DMS79 (cell line): ENCODE results near the gene TP63.

Experiments
- DNase-seq: peaks from one replicate; lab custom pipeline; 2025; lab: John Stamatoyannopoulos, UW

TP63 gene

DNA sequence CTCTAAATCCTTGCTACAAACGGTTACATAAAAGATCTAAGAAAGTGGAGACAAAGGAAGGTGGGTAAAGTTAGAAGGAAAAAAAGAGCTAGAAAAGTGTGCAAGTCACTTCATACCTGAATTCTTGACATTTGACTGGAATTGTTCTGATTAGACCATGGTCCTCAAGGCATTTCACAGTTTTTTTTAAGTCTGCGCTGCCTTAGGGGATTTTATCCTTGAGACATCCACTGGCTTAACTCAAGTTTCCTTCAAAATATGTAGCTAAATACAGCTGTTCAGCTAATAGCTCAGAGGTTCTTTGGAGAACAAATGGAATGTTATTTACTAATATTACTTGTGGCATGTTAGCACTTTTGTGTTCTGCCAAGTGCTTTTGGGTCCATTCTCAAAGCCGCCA lies 236.9 kb downstream of the TP63 start:
- DNase-seq, result no peak

GRCh38 chr3:189869165-189869564 lies 238.0 kb downstream of the TP63 start:
- DNase-seq, result no peak

DNA sequence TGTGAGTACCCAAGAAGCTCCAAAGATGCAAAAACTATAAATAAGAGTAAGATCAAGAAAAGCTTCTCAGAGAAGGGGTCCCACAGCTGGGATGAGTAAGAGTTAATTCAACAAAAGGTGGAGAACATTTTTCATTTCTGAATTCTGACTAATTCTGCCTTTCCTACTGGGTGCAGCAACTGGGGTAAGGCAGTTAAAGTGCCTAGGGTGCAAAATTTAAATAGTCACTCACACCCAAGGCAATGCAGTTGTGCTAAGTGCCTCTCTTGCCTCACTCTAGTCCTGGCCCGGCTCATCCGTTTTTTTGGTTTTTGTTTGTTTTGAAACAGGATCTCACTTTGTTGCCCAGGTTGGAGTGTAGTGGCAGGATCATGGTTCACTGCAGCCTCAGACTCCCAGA lies 240.2 kb downstream of the TP63 start:
- no peak for DNase-seq

DNA sequence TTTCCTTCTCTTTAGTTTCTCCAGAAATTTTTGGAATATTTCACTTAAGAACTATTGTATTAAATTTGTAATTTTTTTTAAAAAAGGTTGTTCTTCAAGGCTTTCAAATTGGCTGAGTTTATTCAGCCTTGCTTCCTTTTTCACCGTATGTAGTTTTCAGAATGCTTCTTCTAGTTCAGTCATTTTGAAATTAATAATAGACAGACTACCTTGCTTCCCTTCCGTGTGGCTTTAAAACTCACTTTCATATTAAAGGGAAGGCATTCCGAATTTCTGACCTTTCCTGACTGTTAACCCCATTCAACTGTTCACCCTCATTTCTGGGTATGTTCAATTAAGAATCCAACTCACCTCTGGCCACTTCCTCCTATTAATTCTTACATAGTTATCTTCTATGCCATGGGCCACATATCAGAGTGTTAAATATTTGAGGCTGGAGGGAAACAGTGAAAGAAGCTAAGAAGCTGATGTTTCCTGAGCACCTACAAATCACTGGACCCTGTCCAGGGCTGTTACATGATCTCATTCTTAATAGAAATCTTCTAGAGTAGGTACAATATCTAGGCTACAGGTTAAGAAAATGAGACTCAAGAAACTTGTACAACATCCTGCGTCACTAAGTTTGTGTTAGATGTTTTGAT lies 252.0 kb downstream of the TP63 start:
- no peak for DNase-seq

DNA sequence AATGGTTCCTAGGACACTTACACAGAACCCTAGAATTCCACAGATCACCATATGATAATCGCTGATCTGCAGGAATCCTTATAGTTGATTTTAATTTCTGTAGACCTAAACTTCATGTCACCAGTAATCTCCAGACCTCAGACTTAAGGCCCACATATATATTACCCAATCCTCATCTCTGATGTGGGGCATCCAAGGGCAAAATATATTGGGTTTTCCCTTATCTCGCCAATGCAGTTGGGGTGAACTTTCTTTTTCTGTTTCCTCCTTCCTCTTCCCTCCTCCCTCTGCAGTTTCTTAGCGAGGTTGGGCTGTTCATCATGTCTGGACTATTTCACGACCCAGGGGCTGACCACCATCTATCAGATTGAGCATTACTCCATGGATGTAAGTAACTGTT lies 259.3 kb downstream of the TP63 start:
- no peak for DNase-seq

DNA sequence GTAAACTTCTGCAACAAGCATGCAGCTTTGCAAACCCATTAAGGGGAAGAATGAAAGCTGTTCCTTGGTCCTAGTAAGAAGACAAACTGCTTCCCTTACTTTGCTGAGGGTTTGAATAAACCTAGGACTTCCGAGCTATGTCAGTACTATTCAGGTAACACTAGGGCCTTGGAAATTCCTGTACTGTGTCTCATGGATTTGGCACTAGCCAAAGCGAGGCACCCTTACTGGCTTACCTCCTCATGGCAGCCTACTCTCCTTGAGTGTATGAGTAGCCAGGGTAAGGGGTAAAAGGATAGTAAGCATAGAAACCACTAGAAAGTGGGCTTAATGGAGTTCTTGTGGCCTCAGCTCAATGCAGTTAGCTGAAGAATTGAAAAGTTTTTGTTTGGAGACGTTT lies 265.3 kb downstream of the TP63 start:
- no peak for DNase-seq

DNA sequence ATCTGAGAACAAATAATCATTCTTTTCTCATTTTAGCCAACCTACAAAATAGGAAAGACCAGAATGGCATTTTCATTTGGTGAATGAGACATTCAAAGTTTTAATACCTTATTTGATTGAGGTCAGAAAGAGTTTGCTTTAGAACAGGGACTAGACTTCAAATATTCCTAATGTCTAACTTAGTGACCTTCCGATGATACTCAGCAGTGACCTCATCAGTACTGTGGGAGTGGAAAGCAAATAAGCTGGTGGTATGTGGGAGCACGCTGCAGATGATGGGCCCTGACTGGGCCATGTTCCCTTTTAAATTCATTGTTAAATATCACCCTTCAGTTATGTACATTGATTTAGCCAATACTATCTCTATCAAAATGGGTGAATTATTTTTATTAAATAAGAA lies 266.2 kb downstream of the TP63 start:
- DNase-seq, result no peak

DNA sequence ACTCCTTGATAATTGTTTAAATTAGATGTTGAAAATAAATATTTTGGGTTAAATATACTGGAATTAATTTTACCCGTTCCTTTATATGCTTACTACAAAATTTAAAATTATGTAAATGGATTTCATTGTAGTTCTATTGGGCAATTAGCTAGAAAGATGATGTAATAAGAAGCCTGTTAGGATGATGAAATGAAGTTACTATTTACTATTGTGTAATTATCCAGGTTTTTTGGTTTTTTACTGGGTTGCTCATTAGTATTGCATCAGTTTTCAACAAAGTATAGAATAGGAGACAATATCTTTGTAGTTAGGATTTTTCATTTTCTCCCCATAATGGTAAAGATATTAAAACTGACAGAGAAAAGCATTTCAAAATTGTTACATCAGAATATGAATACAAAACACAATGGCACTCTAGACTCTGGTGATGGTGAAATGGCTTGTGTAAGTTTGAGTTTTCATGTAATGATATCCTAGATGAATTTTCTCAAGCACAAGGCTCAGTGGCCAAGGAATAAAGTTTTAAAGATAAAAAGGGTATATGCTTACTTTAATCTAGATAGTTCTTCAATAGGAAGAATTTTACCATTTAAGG lies 267.5 kb downstream of the TP63 start:
- DNase-seq, result no peak

- no peak for DNase-seq
These were observed 268.0 kb downstream of the TP63 start for GRCh38 chr3:189899186-189899585.

DNA sequence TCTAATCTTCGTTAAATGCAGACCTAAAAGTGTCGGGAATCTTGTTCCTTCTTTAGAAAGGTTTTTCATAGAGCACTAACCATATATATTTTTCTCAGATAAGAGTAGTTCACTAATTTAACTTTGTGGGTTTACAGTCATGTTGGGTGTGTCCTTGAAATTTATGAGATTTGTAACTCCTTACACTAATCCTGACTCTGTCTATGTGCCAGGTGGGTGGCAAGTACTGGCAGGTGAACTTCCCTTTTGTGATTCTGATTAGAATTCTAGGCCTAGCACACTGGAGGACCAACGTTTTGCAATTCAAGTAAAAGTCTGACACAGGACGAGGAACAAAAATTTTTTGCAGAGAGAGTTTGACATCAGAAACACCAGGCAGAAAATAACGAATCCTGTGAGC lies 269.4 kb downstream of the TP63 start:
- no peak for DNase-seq

DNA sequence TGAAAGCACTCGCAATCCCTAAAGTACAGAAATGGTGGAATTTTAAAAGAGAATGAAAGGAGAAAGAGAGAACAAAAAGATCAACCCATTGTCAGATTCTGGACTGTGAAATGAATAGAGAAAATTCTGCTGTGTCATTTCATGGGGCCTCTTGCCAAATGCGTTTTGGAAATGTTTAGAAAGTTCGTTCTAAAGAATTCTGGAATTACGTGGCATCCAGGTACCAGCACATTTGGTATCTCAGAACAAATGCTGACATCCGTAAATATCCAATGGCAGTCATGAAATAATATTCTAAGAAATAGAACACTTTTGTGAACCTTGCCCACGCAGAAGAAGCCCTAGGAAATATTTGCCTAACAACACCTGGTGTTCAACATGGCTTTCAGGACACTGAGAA lies 270.3 kb downstream of the TP63 start:
- DNase-seq, result no peak

DNA sequence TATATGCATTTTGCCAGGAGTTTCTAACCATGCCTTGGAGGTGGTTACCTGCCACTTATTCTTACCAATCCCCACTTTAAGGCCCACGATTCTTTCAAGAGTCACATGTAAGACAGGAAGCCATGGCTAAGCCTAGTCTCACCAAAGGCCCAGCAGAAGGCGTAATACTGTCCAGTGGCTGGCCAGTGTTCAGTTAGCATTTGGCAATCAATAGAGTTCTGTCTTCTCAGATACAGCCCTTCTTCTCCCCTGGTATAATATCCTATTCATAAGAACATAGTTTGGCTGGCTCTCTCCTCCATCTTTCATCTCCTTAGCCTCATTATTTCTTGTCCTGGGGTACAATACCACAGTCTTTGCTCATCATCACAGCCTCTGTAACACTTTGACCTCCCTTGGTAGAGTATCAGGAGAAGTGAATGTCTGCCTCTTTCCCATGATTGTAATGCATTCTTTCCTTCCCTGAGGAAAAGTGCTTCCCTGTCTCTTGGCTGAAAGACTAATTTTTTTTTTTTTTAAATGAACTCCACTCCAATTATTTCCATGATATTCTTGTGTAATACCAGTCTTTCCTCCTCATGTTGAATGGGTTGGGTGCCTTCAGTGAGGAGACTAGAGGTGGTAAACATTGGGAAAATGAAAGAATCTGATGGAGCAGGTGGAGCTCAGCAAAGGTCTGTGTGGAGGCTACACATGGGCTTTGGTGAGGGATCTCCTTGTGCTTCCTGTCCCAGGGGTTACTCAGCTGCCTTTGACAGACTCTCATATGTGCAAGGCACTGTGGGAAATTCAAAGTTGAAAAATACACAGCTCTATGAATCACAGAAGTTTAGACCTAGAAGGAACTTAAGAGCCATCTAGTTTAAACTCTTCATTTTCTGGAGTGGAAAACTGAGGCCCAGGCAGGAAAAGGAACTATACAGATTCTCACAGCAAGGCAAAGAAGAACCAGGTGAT lies 271.3 kb downstream of the TP63 start:
- no peak for DNase-seq

GRCh38 chr3:189903562-189904250 lies 272.5 kb downstream of the TP63 start:
- DNase-seq, result no peak

DNA sequence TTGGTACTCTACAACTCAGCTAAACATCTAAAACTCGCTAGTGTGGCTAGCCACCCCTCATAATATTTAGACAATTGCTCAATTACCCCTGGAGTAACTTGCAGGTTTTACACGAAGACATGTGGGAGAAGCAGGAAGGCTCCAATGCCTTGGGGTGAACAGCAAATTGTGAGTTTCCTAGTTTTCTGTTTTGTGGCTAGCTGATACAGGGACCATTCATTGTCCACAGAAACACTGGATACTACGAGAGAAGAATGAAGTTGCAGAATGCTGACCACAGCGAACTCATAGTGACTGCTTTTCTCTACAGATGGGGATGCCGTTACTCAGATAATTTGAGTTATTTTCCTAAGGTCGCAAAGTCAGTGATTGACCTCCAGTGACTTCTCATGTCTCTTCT lies 276.6 kb downstream of the TP63 start:
- no peak for DNase-seq

DNA sequence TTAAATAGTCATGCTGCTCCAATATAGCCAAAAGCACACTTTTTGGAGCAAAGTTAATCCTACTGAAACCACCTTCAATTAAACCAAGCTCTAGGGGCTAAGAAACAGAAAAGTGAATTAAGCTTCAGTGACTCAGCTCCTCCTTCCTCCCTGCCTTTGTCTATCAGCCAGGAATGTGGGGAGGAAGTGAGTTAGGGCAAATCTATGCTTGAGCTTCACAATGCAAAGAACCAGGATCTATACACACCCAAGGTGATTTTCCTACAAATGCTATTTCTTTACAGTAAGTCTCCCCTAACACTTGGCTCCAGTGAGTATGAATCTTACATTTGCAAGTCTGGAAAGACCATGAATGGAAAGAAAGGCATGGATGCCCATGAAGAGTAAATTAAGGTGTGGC lies 277.5 kb downstream of the TP63 start:
- DNase-seq, result no peak

GRCh38 chr3:189909139-189909538 lies 277.9 kb downstream of the TP63 start:
- no peak for DNase-seq

DNA sequence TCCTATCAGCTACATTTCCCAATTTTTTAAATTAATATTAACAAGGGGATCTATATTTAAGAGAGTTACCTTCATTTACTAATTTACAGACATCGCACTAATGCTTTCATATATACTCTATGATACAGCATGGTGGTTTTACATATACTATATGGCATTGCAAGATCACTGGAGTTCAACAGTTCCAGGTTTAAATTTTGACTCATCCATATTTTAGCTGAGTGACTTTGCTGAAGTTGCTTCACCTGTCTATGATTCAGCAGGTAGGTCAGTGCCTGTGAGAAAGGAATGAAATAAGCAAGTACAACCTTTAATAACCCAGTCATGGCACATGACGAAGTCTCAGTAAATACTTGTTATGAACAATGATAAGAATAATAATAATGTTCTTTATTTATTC lies 278.4 kb downstream of the TP63 start:
- DNase-seq, result no peak

DNA sequence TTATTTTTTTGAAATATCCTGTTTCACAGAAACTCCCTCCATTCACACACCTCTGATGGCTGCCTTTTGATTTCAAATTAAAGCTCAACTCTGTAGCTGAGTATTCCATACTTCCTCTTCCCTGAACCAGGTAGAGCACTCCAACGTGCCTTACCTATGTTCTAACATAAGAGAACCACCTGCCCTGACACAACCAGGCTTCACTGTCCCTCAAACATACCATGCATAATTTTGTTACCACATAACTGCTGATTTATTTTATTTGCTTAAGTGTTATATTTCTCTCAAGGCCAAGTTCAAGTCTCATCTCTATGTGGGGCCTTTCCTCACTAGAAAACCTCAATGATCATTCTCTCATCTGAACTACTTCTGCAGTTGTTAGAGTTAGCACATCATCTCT lies 279.8 kb downstream of the TP63 start:
- no peak for DNase-seq

- DNase-seq, result no peak
These were observed 283.6 kb downstream of the TP63 start for GRCh38 chr3:189914799-189915198.

GRCh38 chr3:189921770-189922169 lies 290.6 kb downstream of the TP63 start:
- DNase-seq, result no peak

- no peak for DNase-seq
These were observed 297.0 kb downstream of the TP63 start for GRCh38 chr3:189927975-189928895.
